Stromal cell of bone marrow (primary cell): ENCODE data around the gene SRD5A1.

Source experiments
- DNase-seq: peaks from one replicate; pipeline ENCODE4 v3.0.0-alpha.2; 2012; ENCODE audit warnings: low read depth

Gene SRD5A1

DNA sequence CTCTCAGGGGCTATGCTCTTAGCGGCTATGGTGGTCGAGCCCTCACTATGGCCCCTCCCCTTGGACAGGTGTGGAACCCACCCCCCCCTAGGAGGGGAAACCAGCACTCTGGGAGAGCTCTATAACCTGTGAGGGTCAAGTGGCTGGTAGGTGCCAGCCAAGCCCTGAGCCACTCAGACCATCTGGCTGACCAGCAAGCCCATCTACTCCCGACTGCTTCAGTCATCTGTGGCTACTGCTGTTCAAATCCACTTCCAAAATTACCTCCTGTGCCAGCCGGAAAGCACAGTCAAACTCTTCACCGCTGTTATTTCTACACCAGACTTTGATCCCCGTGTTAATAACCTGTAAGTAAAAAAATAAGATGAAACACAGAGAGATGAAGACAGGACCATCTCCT, 28.9 kb upstream of the SRD5A1 start:
- no peak for DNase-seq

DNA sequence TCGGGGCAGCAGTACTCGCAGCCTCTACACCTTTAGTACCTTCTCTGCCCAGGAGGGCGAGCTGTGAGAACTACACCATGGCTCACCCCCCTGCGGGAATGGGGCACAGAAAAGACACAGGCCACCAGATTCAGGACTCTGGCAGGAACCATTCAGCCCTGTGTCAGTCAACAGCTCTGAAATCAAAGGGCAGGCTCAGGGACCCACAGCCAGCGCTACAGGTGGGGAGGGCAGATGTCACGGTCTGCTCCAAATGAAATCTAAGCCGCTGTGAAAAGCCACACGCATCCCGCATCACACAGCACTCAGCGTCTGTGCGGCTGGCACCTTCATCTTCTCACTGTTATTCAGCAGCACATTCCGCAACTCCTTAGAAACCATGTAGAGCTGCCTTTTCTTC, 28.3 kb upstream of the SRD5A1 start:
- no peak for DNase-seq

DNA sequence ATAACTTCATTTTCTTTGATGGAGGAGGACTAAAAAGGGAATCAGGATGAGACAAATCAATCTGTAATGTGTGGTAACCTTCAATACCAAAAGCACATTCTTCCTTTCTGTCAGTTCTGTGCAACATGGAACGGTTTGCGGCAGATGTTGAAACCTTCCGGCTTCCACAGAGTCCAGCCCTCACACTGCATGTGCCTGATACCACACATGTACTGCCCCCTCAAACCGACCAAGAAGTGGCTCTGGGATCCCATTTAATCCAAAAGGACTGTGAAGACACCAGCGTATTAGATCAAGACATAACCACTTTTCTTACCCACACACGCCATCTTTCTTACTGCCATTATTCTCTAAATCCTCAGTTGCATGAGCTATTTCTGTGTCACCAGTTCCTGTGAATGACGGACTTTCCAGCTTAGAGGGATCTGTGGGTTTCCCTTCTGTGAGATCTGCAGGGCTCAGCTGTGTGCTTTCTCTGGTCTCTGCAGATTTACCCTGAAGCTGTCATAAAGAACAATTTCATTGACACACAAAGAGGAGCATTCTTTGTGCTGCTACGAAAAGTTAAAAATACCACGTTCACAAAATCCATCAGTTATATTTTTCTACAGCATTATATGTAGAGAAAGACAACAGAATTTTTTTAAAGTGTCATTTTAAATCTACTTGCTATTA, 26.2 kb upstream of the SRD5A1 start:
- no peak for DNase-seq

DNA sequence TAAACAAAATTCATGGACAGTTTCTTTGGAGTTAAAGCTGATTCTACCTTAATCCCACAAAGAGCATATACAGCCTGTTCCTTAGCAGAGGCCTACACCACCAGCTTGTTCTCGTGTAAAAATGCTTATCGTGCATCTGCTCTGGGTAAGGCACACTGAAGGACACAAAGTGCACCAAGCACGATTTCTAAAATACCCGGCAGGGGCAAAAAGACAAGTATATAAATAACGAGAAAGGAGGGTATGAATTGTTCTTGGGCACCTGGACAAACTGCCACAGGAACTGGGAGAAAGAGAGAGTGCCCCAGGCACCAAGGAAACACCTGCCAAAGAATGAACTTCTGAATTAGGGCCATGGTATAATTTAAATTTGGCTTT, 25.7 kb upstream of the SRD5A1 start:
- DNase-seq = no peak

DNA sequence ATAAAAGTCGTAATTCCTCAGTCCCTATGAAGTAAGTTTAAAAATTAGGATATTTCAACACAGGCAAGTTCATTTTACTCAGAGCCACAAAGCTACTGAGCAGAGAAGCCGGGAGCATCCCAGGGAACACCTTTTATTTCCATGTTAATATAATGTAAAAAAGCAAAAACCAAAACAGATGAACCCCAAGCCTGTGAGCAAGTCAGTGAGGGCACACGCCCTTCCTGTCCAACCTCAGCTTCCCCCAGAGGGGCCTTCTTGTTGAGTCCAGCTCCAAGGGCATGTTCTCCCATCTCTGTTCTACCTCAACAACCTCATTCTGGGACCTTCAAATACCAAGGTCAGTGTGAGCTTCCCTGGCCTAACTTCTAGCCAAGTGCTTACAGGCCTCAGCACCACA, 25.2 kb upstream of the SRD5A1 start:
- DNase-seq = no peak

DNA sequence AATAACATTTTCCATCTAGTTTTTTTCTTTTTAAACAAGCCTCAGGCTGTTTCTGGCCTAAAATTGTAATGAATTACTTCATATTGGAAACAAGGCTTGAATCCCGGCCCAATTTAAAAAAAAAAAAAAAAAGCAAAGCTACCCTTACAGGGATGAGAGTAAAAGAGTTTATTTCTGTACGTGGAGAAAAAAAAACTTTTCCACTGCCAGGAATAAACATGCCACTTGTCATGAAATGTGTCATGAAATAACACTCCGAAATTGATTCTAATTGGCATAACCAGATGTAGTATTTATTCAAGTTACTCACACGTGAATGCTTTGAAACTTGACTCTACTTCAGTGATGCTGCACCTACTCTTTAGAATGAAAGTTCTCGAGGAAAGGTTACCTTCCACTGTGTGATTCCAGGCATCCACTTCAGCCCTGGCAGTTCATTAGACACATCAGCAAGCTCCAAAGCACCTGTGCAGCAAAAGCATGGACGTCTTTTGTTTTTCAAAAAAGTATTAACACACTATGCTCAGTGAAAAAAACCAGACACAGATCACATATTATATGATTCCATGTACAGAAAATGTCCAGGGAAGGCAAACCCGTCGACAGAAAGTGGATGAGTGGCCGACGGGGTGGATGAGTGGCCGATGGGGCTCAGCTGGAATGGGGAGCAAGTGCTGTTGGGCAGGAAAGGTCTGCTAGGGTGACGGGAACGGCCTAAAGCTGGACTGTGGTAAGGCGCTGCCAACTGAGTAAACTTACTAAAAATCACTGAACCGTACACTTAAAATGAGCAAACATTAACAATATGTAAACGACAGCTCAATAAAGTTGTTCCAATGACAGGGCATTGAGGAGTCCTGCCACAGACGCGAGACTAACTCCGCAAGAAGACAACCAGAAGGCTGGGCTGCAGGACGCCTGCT, 21.6 kb upstream of the SRD5A1 start:
- no peak for DNase-seq

DNA sequence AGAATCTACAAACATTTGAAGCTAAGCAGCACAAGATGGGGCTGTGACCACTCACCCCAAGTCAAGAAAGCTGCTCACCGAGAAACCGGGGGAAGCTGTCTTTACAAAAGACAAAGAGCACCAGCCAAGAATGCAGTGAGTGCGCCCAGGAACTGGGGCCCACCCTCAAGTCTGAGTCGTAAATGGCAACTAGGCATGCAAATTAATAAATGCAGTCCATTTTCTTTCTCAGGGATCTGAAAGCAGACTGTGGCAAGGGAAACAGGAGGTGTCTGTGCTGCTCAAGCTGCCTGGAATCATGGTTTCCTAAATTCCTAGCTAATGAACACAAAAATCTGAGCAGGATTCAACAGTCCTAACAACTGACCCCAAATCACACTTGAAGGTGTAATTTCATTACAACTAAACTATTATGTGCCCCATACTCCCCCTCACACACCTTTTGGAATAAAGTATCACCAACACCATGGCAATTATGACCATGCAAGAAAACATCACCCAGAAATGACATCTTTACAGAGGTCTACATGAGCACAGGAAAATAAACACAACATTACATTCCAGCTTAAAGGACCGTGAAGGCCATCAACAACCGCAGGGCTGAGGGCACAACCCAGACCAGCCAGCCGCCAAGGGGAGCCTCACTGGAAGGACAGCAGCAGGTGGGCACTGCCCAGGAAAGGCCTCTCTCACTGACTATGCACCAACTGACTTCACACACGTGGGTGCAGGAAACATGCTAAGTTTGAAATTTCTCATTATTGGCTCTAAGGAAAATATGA, 18.0 kb upstream of the SRD5A1 start:
- DNase-seq = no peak

DNA sequence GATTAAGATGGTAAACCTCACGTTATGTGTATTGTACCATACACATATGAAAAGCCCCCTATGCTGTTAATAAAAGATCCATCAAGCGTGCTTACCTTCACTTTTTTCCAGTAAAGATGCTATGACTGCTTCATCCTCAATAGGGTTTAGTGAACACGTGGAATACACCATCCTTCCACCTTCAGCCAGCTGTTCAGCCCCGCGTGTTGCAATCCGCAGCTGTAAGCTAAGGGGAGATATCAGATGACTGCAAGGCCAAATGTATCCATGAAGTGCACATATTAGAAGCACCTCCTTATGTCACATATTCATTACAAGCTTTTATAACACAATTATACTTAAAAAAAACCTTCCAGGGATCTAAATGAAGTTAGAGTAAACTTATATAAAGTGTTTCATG, 16.6 kb upstream of the SRD5A1 start:
- DNase-seq = no peak

DNA sequence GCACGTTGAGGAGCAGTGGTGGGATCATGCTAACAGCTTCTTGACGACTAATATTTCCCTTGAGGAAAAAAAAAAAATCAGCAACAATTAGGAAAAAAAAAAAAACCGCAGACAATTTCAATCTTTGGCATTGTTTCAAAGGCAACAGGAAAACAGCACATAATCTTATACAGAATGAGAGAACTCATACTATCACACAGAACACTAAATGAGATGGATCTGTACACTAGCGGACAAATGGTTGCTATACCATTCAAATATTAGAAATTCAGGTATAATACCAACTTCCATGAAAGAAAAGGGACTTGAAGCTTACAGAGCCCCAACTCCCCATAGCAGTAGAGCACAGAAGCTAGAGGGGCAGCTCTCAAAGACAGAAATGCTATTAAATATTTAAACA, 10.0 kb upstream of the SRD5A1 start:
- DNase-seq = no peak

DNA sequence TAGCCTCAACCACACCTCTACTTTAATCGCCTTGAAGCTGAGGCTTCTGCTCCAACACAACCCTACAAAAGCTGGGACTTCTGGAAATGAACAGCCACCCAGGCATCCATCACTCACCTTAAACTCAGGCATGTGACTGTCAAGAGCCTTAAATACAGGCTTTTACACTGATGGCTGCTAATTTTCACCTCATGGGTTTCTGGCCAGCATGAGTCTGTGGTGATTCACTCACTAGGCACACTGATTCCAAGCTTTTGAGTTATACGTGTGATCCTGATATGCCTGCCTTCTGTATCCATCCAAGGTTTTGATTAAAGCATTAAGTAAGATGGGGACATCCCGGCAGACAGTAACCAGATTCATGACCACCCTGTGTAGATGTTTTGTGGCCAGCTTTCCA, 9.3 kb upstream of the SRD5A1 start:
- DNase-seq = no peak

DNA sequence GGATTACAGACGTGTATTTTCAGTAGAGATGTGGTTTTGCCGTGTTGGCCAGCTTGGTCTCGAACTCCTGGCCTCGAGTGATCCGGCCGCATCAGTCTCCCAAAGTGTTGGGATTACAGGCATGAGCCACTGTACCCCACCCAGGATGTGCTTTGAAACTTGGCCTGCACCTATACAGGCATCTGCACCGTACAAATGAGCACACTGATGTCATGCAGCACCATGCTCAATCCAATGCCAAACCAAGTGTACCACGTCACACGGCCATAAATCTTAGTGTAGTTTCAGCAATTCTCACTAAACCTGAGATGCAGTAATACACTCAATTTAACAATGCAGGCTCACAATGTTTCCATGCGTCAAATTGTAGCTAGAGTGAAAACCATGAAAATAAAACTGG, 6.7 kb upstream of the SRD5A1 start:
- no peak for DNase-seq

DNA sequence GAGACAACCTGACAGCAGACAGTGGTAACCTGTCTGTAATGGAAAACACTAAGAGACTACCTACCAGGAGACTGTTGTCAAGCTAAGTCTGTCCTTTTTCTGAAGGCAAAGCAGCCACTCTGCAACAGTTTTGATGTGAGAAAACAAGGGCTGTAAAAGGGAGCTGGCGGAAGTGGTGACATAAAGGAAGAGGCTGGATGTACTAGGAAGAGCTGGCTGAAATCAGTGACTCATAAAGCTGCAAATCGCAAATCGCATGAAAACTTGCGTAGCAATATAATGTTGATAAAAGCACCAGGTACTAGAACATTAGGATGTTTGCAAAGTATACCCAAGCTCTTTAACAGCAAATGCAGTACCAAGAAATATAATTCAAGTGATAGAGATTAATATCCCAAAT, 1.8 kb upstream of the SRD5A1 start:
- DNase-seq = no peak

DNA sequence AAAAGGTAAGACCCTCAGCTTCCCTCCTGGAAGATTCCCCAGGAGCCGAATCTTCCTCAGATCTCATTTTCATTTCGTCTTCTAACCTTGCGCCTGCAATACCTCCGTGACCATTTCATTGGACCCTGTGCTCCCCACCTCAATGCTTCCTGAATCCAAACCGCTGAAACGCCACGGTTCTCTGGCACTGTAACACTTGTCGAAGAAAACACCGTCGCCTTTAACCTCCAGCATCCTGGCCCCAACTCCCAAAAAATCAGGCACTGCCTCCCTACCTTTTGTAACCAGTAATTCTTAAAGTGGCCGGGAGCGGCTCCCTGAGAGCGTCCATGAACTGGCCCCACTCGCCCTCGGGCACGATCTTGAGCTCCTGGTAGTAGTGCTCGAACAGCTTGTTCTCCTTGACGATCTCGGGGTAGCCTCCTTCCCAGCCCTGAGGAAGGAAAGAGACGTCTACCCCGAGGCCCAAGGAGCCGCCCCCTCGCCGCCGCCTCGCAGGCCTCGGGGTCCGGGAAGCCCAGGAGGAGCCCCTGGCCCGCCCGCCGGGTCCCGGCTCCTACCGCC, 834 bp upstream of the SRD5A1 start:
- DNase-seq = no peak

DNA sequence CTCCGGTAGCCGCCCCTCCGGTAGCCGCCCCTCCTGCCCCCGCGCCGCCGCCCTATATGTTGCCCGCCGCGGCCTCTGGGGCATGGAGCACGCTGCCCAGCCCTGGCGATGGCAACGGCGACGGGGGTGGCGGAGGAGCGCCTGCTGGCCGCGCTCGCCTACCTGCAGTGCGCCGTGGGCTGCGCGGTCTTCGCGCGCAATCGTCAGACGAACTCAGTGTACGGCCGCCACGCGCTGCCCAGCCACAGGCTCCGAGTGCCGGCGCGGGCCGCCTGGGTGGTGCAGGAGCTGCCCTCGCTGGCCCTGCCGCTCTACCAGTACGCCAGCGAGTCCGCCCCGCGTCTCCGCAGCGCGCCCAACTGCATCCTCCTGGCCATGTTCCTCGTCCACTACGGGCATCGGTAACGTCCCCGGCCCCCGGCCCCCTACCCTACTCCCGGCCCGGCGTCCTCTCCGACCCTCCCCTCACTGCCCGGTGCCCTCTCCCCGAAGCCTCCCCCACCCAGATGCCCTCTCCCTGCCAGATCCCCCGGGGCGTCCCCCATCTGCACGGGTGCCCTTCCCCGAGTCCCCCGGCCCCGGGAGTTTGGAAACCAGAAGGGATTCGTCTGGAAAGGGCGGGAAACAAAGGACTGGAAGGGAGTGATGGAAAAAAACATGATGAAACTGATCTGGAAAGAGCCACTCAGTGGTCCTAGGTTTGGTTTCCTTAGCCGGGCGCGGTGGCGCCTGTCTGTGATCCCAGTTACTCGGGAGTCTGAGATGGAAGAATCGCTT, 417 bp downstream of the SRD5A1 start:
- no peak for DNase-seq

DNA sequence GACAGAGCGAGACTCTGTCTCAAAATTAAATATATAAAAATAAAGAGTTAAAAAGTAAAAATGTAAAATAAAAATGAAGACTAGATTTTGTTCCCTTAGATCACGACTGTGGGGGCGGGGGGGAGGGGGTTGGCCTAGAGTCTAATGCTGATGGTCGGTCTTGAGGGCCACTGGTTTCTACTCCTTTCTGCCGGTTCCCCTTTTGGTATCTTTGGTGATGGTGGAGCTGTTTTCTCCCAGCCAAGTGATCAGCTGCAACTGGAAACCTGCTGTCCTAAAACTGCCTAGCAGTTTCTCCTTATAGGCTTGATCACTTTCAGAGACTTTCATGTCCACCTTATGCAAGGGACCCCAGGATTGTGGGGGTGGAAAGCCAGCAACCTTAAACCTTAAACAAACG, 1.1 kb downstream of the SRD5A1 start:
- DNase-seq = no peak

DNA sequence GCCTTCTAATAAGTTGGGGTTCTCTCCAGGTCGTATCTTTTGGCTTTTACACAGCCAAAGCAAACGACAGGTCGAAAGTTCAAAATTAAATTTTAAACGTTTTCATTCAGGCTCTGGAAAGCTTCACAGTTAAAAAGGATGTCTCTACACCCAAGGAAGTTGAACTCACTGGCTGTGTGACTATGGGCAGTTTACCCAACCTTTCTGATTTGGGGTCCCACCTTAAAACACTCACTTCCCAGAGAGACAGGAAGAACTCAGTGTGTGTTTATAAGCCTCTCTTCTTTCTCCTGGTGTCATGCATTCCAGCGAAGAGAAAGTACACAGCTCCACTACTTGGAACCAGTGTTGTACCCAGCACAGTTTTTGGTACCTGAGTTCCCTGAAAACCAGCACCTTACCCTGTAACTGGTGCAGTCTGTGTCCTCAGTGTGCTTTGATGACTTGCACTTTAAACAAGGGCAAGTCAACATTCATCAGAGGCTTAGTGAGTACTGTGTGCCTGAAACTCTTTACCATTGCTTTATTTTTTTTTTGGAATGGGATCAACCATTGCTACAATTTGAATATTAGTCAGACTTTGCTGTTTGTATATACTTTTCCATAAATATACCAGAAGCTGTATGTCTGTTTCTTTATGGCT, 1.7 kb downstream of the SRD5A1 start:
- no peak for DNase-seq

DNA sequence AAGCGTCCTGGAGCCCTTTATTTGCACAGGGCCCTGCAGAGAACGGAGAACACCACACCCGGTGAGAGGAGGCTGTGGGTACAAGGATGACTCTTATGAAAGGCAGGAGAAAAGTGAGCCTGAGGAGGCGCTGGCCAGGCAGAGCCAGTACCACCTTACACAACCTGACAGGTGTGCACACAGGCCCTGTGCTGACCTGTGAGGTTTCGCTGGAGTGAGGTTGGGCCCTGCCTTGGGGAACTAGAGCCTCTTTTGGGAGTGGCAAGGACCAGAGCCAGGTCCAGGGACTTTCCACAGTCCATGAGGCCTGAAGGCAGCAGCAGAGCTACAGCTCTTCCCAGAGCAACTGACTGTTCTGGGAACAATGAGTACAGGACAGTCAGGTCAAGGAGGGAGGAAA, 3.1 kb downstream of the SRD5A1 start:
- DNase-seq = no peak

DNA sequence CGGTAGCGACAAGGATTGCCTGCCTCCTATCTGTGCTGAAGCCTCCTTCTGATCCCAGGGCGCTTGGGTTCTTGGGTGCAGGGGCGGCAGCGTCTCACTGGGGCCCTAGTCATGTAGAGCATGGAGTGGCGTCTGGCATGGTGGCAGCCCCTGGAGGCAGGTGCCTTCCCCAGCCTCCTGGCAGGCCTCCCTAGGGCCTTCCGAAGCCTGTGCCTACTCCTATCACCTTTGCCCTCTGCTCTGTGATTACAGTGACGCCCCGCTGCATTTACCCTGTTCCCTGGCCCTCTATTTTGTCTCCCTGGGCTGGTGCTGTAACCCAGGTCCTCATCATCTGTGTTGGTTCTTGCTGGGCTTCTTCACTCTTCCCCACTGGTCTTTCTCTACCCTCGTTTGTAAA, 3.8 kb downstream of the SRD5A1 start:
- DNase-seq = no peak

DNA sequence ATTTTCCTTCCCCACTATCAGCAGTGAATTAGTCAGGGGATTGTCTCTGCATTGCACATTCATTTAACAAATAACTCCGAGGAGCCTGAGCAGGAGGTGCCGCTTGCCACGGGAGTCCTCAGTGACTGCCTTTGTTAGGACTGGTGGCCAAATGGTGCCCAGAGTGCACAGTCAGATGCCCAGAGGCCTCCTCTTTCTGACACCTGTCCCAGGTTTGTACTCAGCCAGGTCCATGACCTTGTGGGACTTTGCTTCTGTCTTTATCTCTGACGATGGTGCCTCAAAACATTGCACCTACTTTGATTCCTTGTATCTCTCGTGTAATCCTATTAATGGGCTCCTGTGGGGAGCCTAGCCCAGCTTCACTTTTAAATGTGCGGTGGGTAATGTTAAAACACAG, 4.3 kb downstream of the SRD5A1 start:
- DNase-seq = no peak

DNA sequence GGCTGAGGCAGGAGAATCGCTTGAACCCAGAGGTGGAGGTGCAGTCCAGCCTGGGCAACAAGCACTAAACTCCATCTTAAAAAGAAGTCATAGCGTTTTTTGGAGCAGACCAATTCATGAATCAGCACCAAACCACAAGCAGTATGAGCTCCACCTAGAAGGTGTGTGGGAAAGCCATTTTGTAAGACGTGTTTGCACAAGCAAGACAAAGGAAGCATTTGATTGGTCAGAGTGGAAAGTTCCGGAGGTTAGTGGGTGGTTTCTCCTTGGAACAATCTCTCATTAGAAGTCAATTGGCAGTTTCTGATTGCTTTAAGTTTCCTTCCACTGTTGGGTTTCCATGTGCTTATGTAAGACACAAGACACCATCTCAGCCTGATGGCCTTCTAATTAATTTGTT, 5.0 kb downstream of the SRD5A1 start:
- DNase-seq = no peak

DNA sequence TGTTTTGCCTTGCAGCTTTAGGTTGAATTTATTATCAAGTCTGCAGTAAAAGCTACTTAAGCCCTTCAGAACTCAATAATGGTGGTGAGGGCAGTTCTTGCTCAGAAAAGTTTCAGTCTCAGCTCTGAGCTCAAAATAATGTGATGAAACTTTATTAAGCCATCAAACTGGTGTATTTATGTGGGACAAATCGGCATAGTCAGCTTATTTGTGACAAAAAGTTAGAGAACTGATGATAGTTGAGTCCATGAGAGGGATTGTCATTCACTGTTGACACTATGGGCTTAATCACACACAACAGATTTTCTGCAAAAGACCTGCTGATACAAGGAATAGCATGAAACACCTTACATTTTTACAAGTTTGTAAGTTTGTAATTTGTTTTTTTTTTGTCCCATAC, 9.4 kb downstream of the SRD5A1 start:
- no peak for DNase-seq
